ENCODE measurements around the gene SERINC5.
"Not testable (repeated sequence)": the region's sequence is repeated elsewhere in the genome, so short reads cannot be mapped to it uniquely, and the experiment has no call there.

The SERINC5 gene

DNA sequence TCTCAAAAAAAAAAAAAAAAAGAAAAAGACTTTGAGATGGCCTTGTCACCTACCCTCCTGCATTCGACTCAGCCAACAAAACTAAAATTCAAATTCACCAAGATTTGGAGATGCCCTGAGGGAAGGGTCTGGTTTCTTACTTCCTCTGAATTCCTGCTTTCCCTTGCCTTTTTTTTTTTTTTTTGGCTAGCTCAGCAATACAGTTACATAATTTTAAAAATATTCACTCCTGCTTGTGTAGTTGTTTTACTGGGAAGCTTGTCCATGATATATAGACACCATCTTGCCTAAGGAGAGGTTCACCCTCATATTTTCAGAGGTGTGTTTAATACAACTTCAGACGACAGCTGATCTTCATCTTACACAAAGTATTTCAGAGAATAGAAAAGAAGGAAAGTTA, 21.3 kb upstream of the SERINC5 start:
- Histone ChIP-seq H3K9me3 (replicated peaks; ENCODE audit: insufficient read depth, low read length) (no peaks in the 10 kb centered on the region), H3K27ac (ENCODE audit: low read length) (no peak overlapping the region), H3K27me3 (replicated peaks; ENCODE audit: insufficient read depth, low read length) (no peaks in the 10 kb centered on the region), H3K4me3 (ENCODE audit: low read length) (no peak overlapping the region), H3K9me2 (replicated peaks; ENCODE audit: insufficient read depth, low read length) (no peaks in the 10 kb centered on the region), H3K4me2 (ENCODE audit: low read depth, low read length) (no peak overlapping the region), H3F3A (ENCODE audit: insufficient read depth, low read length) (no peaks in the 10 kb centered on the region), H3K4me1 (ENCODE audit: low read length) (no peaks in the 10 kb centered on the region), H2AFZ (ENCODE audit: low read length) (no peak overlapping the region), H4K20me1 (ENCODE audit: insufficient read depth, low read length) (no peaks in the 10 kb centered on the region), H3K9ac (ENCODE audit: low read length) (no peak overlapping the region), H3K36me3 (replicated peaks; ENCODE audit: insufficient read depth, low read length) (no peaks in the 10 kb centered on the region), H3K79me2 (ENCODE audit: low read length) (no peaks in the 10 kb centered on the region)
- DNase-seq: no peak
- TF ChIP-seq CTCF (IDR thresholded peaks at IDR 0.05; ENCODE audit: low read length) (no peak), EZH2 (optimal IDR thresholded peaks at IDR 0.05; ENCODE audit: low read depth, low read length) (no peak), EZH2phosphoT487 (IDR thresholded peaks at IDR 0.05; ENCODE audit: low read length) (no peak)

DNA sequence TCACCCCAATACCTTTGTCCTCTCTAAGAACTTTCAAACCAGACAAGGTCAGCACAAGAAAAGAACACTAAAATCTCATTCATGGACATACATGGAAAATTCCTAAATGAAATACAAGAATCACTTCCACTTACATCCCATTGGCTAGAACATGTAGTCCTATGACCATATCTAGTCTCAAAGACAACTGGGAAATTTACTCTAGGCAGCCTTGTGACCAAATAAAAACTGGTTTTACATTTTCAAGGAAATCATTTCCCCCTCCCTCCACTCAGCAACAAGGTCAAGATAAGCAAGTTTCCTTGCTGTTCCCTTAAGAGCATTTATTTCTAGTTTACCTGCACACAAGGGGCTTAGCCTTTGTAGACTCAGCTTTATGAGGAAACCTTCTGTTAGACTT, 20.3 kb upstream of the SERINC5 start:
- H3K27ac ChIP-seq (ENCODE audit: low read length): no peak overlapping the region
- no peaks in the 10 kb centered on the region for H3K27me3 ChIP-seq (replicated peaks; ENCODE audit: insufficient read depth, low read length)
- no peaks in the 10 kb centered on the region for H3K36me3 ChIP-seq (replicated peaks; ENCODE audit: insufficient read depth, low read length)
- no peaks in the 10 kb centered on the region for H4K20me1 ChIP-seq (ENCODE audit: insufficient read depth, low read length)
- TF ChIP-seq CTCF (IDR thresholded peaks at IDR 0.05; ENCODE audit: low read length) (no peak), EZH2 (optimal IDR thresholded peaks at IDR 0.05; ENCODE audit: low read depth, low read length) (no peak), EZH2phosphoT487 (IDR thresholded peaks at IDR 0.05; ENCODE audit: low read length) (no peak)
- no peaks in the 10 kb centered on the region for H3K9me3 ChIP-seq (replicated peaks; ENCODE audit: insufficient read depth, low read length)
- no peak overlapping the region for H3K9ac ChIP-seq (ENCODE audit: low read length)
- DNase-seq: no peak
- H3K4me2 ChIP-seq (ENCODE audit: low read depth, low read length): no peak overlapping the region
- H3K4me1 ChIP-seq (ENCODE audit: low read length): no peaks in the 10 kb centered on the region
- no peaks in the 10 kb centered on the region for H3F3A ChIP-seq (ENCODE audit: insufficient read depth, low read length)
- H3K79me2 ChIP-seq (ENCODE audit: low read length): no peaks in the 10 kb centered on the region
- no peak overlapping the region for H2AFZ ChIP-seq (ENCODE audit: low read length)
- no peak overlapping the region for H3K4me3 ChIP-seq (ENCODE audit: low read length)
- H3K9me2 ChIP-seq (replicated peaks; ENCODE audit: insufficient read depth, low read length): no peaks in the 10 kb centered on the region

DNA sequence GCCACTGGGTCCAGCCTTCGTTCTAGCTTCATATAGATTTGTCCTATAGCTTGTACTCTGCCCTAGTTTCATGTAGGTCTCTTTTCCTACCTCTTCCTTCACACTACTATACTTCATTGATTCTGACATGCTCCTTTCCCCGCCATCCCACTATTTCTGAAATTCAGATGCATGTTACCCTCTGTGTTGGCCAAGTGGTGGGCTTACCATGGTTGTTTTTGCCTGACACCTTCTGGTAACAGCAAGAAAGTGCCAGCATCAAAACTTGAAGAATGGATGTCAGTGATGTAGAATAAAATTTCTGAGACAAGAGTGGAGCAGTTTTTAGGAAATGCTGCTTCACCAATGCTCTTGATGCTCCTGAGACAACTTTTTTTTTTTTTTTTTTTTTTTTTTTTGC, 19.5 kb upstream of the SERINC5 start:
- no peak overlapping the region for H3K4me3 ChIP-seq (ENCODE audit: low read length)
- H3K9me2 ChIP-seq (replicated peaks; ENCODE audit: insufficient read depth, low read length): no peaks in the 10 kb centered on the region
- TF ChIP-seq CTCF (IDR thresholded peaks at IDR 0.05; ENCODE audit: low read length) (peak; percentile 35), EZH2 (optimal IDR thresholded peaks at IDR 0.05; ENCODE audit: low read depth, low read length) (no peak)
- no peaks in the 10 kb centered on the region for H3K36me3 ChIP-seq (replicated peaks; ENCODE audit: insufficient read depth, low read length)
- H3K27me3 ChIP-seq (replicated peaks; ENCODE audit: insufficient read depth, low read length): no peaks in the 10 kb centered on the region
- H3K4me2 ChIP-seq (ENCODE audit: low read depth, low read length): no peak overlapping the region
- no peak overlapping the region for H3K9ac ChIP-seq (ENCODE audit: low read length)
- no peaks in the 10 kb centered on the region for H3K4me1 ChIP-seq (ENCODE audit: low read length)
- no peak overlapping the region for H3K27ac ChIP-seq (ENCODE audit: low read length)
- H2AFZ ChIP-seq (ENCODE audit: low read length): no peak overlapping the region
- no peaks in the 10 kb centered on the region for H3K9me3 ChIP-seq (replicated peaks; ENCODE audit: insufficient read depth, low read length)
- H3K79me2 ChIP-seq (ENCODE audit: low read length): no peaks in the 10 kb centered on the region
- DNase-seq: no peak
- no peaks in the 10 kb centered on the region for H3F3A ChIP-seq (ENCODE audit: insufficient read depth, low read length)
- no peaks in the 10 kb centered on the region for H4K20me1 ChIP-seq (ENCODE audit: insufficient read depth, low read length)

DNA sequence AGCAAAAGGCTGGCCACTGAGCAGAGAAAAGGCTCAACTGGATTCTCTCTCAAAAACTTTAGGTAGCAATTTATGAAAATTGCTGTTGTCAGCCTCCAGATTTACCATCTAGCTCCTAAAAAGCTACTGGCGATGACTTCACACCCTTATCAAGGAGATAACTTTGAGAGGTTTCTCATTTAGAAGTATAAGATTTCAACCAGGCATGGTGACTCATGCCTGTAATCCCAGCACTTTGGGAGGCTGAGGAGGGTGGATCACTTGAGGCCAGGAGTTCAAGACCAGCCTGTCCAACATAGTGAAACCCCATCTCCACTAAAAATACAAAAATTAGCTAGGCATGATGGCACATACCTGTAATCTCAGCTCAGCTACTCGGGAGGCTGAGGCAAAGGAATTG, 14.7 kb upstream of the SERINC5 start:
- not testable (repeated sequence) for H3K4me1 ChIP-seq (ENCODE audit: low read length); DNase-seq

More for the DNA sequence above, 14.7 kb upstream of the SERINC5 start:
- H3K9me2 ChIP-seq (replicated peaks; ENCODE audit: insufficient read depth, low read length); H3K9ac ChIP-seq (ENCODE audit: low read length); H4K20me1 ChIP-seq (ENCODE audit: insufficient read depth, low read length); H3K27me3 ChIP-seq (replicated peaks; ENCODE audit: insufficient read depth, low read length); H2AFZ ChIP-seq (ENCODE audit: low read length); H3K4me3 ChIP-seq (ENCODE audit: low read length); H3K9me3 ChIP-seq (replicated peaks; ENCODE audit: insufficient read depth, low read length); H3K27ac ChIP-seq (ENCODE audit: low read length); H3F3A ChIP-seq (ENCODE audit: insufficient read depth, low read length); H3K4me2 ChIP-seq (ENCODE audit: low read depth, low read length); H3K79me2 ChIP-seq (ENCODE audit: low read length); H3K36me3 ChIP-seq (replicated peaks; ENCODE audit: insufficient read depth, low read length): not testable (repeated sequence)

Data from MM.1S (cell line).